Raji (cell line): ENCODE data around the gene IL22RA1.

ENCODE experiments used
- POLR2A ChIP-seq: IDR thresholded peaks from 2 replicates; pipeline ENCODE4 v1.6.1; 2011; ENCODE audit warnings: low read depth, low read length, control low read depth; ENCODE audit not compliant: insufficient read depth

IL22RA1 gene

DNA sequence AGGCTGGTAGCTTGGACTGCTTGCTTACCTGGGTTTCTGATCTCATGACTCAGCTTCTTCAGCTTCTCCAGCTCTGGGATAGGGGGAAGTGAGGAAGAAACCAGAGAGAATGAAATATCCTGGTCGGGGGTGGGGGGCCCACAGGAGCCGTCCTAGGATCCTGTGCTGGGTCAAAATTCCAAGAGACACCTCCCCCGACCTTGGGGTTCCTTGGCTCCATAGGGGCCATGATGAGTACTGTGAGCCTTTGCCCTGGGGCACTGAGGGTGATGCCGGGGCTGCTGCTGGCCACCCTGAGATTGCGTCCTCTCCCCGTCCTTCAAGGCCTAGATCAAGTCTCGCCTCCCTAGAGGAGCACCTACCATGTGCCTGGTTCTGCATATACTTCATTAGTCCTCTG lies 71.0 kb downstream of the IL22RA1 start:
- no peak for TF ChIP-seq POLR2A

DNA sequence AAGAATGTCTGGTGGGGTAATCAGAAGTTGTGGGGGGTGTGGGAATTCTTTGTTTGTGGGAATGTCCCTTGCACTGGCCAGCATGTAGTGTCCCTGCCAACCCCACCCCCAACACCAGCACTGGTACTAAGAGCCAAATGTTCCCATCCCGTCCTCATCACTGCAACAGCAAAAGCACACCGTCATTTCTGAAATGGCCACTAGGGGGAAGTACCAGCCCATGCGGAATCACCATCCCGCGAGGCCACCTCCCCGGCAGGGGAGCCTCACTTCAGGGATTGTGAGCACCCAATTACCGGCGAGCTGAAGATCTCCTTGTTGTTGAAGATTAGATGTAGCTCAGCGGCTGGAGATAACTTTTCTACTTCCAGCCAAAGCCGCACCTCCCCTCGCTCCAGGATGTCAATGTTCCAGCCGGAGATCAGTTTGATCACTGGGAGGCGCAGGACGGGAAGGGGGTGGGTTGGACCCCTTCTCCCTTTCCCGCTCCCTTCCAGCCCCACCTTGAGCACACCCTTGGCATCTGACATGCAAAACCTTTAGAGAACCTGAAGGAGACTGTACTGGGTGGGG lies 72.0 kb downstream of the IL22RA1 start:
- no peak for TF ChIP-seq POLR2A

DNA sequence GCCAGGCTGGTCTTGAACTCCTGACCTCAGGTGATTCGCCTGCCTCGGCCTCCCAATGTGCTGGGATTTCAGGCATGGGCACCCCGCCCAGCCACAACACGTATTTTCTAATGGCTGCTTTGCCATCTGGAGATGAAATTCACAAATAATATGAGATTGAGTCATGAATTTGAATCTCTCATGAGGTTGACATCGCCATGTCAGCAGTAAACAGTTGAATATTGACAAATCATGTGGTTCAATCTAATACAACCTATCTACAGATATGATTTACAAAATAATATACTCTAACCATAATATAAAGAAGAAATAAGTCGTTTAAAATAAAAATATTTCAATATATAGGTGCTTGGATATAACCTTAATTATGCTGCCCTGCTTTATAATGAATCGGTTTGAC lies 73.1 kb downstream of the IL22RA1 start:
- TF ChIP-seq POLR2A = no peak
